HG03469 (cell line): ENCODE data around the gene PRDM16.
"Not testable (repeated sequence)": the region's sequence is repeated elsewhere in the genome, so short reads cannot be mapped to it uniquely, and the experiment has no call there.

Experiments
- ATAC-seq: cut with Tn5 transposase; IDR thresholded peaks from one replicate; pipeline ENCODE4 v1.9.1; 2021; ENCODE audit warnings: mild to moderate bottlenecking, moderate library complexity, moderate number of reproducible peaks; ENCODE audit not compliant: unreplicated experiment

PRDM16 gene

GRCh38 chr1:3237994-3238702 is 169.1 kb downstream of the PRDM16 start:
- no peak for ATAC-seq

GRCh38 chr1:3238703-3239278 is 169.8 kb downstream of the PRDM16 start:
- no peak for ATAC-seq

- not testable (repeated sequence) for ATAC-seq
Observed at GRCh38 chr1:3239991-3240390, 171.0 kb downstream of the PRDM16 start.

- no peak for ATAC-seq
Observed at GRCh38 chr1:3240524-3241235, 171.7 kb downstream of the PRDM16 start.

- ATAC-seq = no peak
Observed at GRCh38 chr1:3241236-3241550, 172.2 kb downstream of the PRDM16 start.

- ATAC-seq = no peak
Observed at GRCh38 chr1:3241673-3242407, 172.8 kb downstream of the PRDM16 start.

- ATAC-seq = no peak
Observed at GRCh38 chr1:3242408-3243260, 173.6 kb downstream of the PRDM16 start.

GRCh38 chr1:3243304-3243703 is 174.3 kb downstream of the PRDM16 start:
- no peak for ATAC-seq

- ATAC-seq = no peak
Observed at GRCh38 chr1:3244025-3244926, 175.3 kb downstream of the PRDM16 start.

GRCh38 chr1:3244927-3245315 is 175.9 kb downstream of the PRDM16 start:
- ATAC-seq = no peak

GRCh38 chr1:3245344-3245743 is 176.3 kb downstream of the PRDM16 start:
- no peak for ATAC-seq

- ATAC-seq = no peak
Observed at GRCh38 chr1:3245768-3246167, 176.8 kb downstream of the PRDM16 start.

- no peak for ATAC-seq
Observed at GRCh38 chr1:3246251-3246650, 177.2 kb downstream of the PRDM16 start.

- no peak for ATAC-seq
Observed at GRCh38 chr1:3247521-3248121, 178.6 kb downstream of the PRDM16 start.

- no peak for ATAC-seq
Observed at GRCh38 chr1:3248155-3249141, 179.4 kb downstream of the PRDM16 start.

GRCh38 chr1:3249231-3249630 is 180.2 kb downstream of the PRDM16 start:
- no peak for ATAC-seq

- ATAC-seq = no peak
Observed at GRCh38 chr1:3249631-3250501, 180.9 kb downstream of the PRDM16 start.
